Uterus (tissue), 4 donors: ENCODE measurements around the gene PACRG. TPM values are rescaled to one million over a fixed set of nuclear protein-coding genes. Genes with fewer than 3 reads are reported as not detected.

Experiments
- DNase-seq, 2 donors: peaks; one replicate each; pipeline ENCODE4 v3.0.0-alpha.2; 2019 to 2020
- H3K27ac ChIP-seq, 2 donors: fragments of 200-600 bp; sonication (generic); 1 replicate in 1 of 2; 2 replicates in 1 of 2; pipeline ENCODE4 v1.5.1; 2016 to 2018
- H3K27me3 ChIP-seq, 2 donors: fragments of 200-600 bp; sonication (generic); one replicate each; pipeline ENCODE4 v1.5.1; 2018 to 2019; ENCODE audit warnings: control low read depth in 1 of 2
- H3K36me3 ChIP-seq, 2 donors: fragments of 200-600 bp; sonication (generic); one replicate each; pipeline ENCODE4 v1.5.1; 2019; ENCODE audit warnings: control low read depth in 1 of 2
- H3K4me1 ChIP-seq, 2 donors: fragments of 200-600 bp; sonication (generic); one replicate each; pipeline ENCODE4 v1.5.1; 2018 to 2019; ENCODE audit warnings: control low read depth in 1 of 2
- H3K4me3 ChIP-seq, 2 donors: fragments of 200-600 bp; sonication (generic); 1 replicate in 1 of 2; 2 replicates in 1 of 2; pipeline ENCODE4 v1.5.1; 2018 to 2019; ENCODE audit warnings: mild to moderate bottlenecking in 1 of 2
- H3K9me3 ChIP-seq, 2 donors: fragments of 200-600 bp; sonication (generic); one replicate each; pipeline ENCODE4 v1.5.1; 2019; ENCODE audit warnings: control low read depth in 1 of 2
- POLR2A ChIP-seq, 2 donors: fragments of 450-650 bp; IDR thresholded peaks; one replicate each; pipeline ENCODE4 v1.6.1; 2016; ENCODE audit warnings: antibody characterized with exemption in 2 of 2, mild to moderate bottlenecking in 1 of 2, moderate library complexity in 1 of 2
- intact Hi-C: fragments of 100-400 bp; cut with DNase I; formaldehyde crosslinking; loops from one replicate; pipeline ENCODE4 v1.15.1; 2023; ENCODE audit warnings: low total_unique reads
- total RNA-seq, 4 donors: library from RNA; depleted of rRNA in 3 of 4; stranded (reverse); fragments of >200 nt in 3 of 4; gene quantifications; one replicate each; pipeline versions ENCODE4 v1.1.0 to v1.2.4, GENCODE V29; 2014 to 2023
- TF ChIP-seq, protein P1 (sequence below), 4 experiments: fragments of 200-600 bp in 2 of 4; fragments of 450-650 bp in 2 of 4; sonication (generic) in 2 of 4; IDR thresholded peaks; one replicate each; pipeline ENCODE4 v1.5.1; 2016 to 2019; ENCODE audit warnings: antibody characterized with exemption in 4 of 4, mild to moderate bottlenecking in 2 of 4, moderate library complexity in 1 of 4
- donor health status: DM: yes; HTN: yes; CAD: no.

PACRG gene
- total RNA-seq, 4 donors from 2014 or later, result 4.6 to 12.3 (median 7.5) TPM

DNA sequence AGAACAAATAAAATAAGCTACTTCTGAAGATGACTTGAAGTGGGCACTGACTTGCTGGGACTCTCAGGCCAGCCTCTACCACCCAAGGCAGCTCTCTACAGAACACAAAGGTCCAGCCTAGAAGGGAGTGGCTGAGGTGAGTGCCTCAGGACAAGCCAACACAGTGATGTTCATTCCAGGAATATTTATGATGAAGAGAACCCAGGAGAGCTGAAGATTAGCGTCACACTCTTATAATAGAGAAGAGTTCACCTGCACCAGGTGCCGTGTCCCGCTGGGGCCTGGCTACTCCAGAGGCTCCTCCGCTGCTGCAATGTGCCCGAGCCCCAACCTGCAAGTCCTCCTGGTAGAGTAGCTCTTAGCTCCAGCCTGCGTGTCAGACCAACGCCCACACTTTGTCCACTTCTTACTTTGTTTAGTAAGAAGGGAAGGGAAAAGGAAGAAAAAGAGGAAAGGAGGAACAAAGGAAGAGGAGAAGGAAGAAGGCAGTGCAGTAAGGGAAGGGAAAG is 504.3 kb downstream of the PACRG start:
- Histone ChIP-seq H3K27me3 (no peaks in the 10 kb centered on the region), H3K27ac (no peak overlapping the region), H3K9me3 (no peaks in the 10 kb centered on the region), H3K4me1 (no peaks in the 10 kb centered on the region), H3K36me3 (no peaks in the 10 kb centered on the region), H3K4me3 (no peak overlapping the region)
- no peak for DNase-seq
- TF ChIP-seq, protein P1, sequence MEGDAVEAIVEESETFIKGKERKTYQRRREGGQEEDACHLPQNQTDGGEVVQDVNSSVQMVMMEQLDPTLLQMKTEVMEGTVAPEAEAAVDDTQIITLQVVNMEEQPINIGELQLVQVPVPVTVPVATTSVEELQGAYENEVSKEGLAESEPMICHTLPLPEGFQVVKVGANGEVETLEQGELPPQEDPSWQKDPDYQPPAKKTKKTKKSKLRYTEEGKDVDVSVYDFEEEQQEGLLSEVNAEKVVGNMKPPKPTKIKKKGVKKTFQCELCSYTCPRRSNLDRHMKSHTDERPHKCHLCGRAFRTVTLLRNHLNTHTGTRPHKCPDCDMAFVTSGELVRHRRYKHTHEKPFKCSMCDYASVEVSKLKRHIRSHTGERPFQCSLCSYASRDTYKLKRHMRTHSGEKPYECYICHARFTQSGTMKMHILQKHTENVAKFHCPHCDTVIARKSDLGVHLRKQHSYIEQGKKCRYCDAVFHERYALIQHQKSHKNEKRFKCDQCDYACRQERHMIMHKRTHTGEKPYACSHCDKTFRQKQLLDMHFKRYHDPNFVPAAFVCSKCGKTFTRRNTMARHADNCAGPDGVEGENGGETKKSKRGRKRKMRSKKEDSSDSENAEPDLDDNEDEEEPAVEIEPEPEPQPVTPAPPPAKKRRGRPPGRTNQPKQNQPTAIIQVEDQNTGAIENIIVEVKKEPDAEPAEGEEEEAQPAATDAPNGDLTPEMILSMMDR (IDR thresholded peaks at IDR 0.05), result no peak
- no peak for TF ChIP-seq POLR2A (IDR thresholded peaks at IDR 0.05)
- intact Hi-C loops, result no loop called here

DNA sequence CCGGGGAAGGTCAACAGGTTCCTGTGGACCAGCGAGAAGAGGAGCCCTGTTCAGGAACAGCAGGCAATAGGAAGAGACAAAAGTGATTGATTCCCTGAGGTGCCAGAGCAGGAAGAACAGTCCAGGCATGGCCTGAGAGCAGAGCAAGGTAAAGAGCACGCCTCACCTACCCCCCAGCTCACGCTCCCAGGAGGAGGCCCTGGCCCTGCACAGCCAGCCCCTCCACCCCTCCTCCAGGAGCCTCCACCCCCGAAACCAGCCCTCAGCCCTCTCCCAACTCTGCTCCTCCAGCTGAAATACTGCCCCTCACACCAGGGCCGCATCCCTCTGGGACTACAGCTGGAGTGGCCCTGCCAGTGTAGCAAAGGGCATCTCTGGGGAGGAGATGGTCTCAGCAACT is 504.9 kb downstream of the PACRG start:
- H3K4me3 ChIP-seq, result no peak overlapping the region
- DNase-seq, result no peak
- H3K27me3 ChIP-seq, result no peaks in the 10 kb centered on the region
- H3K36me3 ChIP-seq, result no peaks in the 10 kb centered on the region
- no peaks in the 10 kb centered on the region for H3K4me1 ChIP-seq
- TF ChIP-seq, protein P1 (IDR thresholded peaks at IDR 0.05), result no peak
- TF ChIP-seq POLR2A (IDR thresholded peaks at IDR 0.05), result no peak
- no peak overlapping the region for H3K27ac ChIP-seq
- no peaks in the 10 kb centered on the region for H3K9me3 ChIP-seq
- intact Hi-C loops, result no loop called here

DNA sequence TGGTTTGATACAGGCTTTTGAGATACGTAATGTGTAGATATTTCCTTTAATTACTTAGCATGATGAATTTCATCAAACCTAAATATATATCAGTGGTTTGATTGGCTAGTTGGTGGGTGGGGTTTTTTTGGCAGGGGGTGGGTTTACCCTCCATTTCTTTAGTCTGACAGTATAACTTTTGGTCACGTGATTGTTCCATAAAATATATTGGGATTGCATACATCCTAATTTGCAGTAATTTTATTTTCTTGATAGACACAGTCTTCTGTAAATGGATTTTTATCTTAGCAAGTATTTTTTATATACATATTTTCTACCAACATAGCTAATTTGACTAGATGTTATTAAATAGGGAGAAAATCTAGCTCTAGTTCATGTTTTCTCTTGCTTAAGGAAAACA is 509.3 kb downstream of the PACRG start:
- H3K36me3 ChIP-seq, result no peaks in the 10 kb centered on the region
- no peaks in the 10 kb centered on the region for H3K9me3 ChIP-seq
- DNase-seq, result no peak
- H3K27ac ChIP-seq, result no peak overlapping the region
- TF ChIP-seq POLR2A (IDR thresholded peaks at IDR 0.05), result no peak
- TF ChIP-seq, protein P1 (IDR thresholded peaks at IDR 0.05), result no peak
- no peak overlapping the region for H3K4me3 ChIP-seq
- intact Hi-C loops, result no loop called here
- no peaks in the 10 kb centered on the region for H3K27me3 ChIP-seq
- no peaks in the 10 kb centered on the region for H3K4me1 ChIP-seq

DNA sequence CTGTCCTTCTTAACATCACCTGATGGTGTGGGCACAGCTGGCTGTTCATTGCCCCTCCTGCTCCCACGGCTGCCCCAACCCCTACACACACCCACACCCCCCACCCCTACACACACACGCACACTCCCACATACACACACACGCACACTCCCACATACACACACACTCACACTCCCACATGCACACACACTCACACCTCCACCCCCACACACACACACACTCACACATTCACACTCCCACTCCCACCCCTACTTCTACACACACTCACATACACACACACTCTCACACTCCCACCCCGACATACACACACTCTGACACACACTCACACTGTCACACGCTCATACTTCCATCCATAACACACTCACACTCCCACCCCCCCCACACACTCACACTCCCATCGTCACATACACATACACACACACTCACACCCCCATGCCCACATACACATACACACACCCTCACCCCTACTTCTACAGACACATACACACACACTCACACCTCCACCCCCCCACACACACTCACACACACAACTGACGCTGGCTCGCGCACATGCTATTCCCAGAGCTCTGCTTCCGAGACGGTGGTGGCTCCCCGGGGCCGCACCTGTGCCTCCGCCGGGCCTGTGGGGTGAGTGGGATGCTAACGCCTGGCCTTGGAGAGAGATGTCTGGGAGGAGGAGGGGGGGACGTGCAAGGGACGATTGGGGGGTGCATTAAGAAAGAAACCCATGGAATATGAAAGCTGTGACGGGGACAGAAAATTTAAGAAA is 512.0 kb downstream of the PACRG start:
- no peaks in the 10 kb centered on the region for H3K27me3 ChIP-seq
- H3K27ac ChIP-seq, result no peak overlapping the region
- TF ChIP-seq, protein P1 (IDR thresholded peaks at IDR 0.05), result no peak
- TF ChIP-seq POLR2A (IDR thresholded peaks at IDR 0.05), result no peak
- H3K36me3 ChIP-seq, result no peaks in the 10 kb centered on the region
- intact Hi-C loops, result no loop called here
- no peaks in the 10 kb centered on the region for H3K4me1 ChIP-seq
- DNase-seq, result no peak
- H3K9me3 ChIP-seq, result no peaks in the 10 kb centered on the region
- no peak overlapping the region for H3K4me3 ChIP-seq

DNA sequence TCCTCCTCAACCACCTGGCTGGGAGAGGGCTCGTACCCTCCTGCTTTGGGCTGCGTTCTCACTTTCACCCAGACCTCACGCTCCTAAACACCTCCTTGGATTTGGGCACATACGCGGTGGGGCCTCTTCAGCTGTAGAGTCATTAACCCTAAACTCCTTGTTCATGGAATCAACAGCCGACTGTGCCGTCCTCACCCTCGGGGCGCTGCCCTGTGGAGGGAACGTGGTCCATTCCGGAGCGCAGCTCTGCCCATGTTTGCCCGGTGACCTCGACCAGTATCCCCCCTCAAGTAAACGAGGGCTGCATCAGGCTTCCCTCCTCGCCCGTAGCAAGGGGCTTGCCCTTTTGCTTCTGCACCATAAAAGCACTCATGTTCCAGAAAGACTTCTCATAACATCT is 512.8 kb downstream of the PACRG start:
- Histone ChIP-seq H3K4me3 (no peak overlapping the region), H3K27ac (no peak overlapping the region), H3K4me1 (no peaks in the 10 kb centered on the region), H3K36me3 (no peaks in the 10 kb centered on the region), H3K9me3 (no peaks in the 10 kb centered on the region), H3K27me3 (no peaks in the 10 kb centered on the region)
- no peak for DNase-seq
- intact Hi-C loops, result no loop called here
- TF ChIP-seq, protein P1 (IDR thresholded peaks at IDR 0.05), result no peak
- no peak for TF ChIP-seq POLR2A (IDR thresholded peaks at IDR 0.05)
